Ovary (tissue), 9 donors: Measurements from ENCODE around the gene SLC16A3. TPM values are rescaled to one million over a fixed set of nuclear protein-coding genes. Genes with fewer than 3 reads are reported as not detected.
"Not testable (repeated sequence)": the region's sequence is repeated elsewhere in the genome, so short reads cannot be mapped to it uniquely, and the experiment has no call there.

Source experiments
- DNase-seq, 5 donors: peaks; one replicate each; pipeline ENCODE4 v3.0.0-alpha.2; 2019 to 2020
- H3K27ac ChIP-seq, 2 donors: fragments of 200-600 bp; one replicate each; pipeline versions ENCODE4 v1.5.1 to v1.8.0; 2019 to 2022
- H3K27me3 ChIP-seq: fragments of 200-600 bp; one replicate; pipeline ENCODE4 v1.8.0; 2022
- H3K36me3 ChIP-seq: fragments of 200-600 bp; sonication (generic); one replicate; pipeline ENCODE4 v1.5.1; 2019
- H3K4me1 ChIP-seq: one replicate; pipeline ENCODE4 v1.8.1; 2013; ENCODE audit warnings: mild to moderate bottlenecking, moderate library complexity; ENCODE audit not compliant: insufficient read depth
- H3K4me3 ChIP-seq: fragments of 200-600 bp; sonication (generic); one replicate; pipeline ENCODE4 v1.5.1; 2017
- H3K9me3 ChIP-seq, 2 donors: fragments of 200-600 bp in 1 of 2; sonication (generic) in 1 of 2; one replicate each; pipeline versions ENCODE4 v1.5.1 to v1.8.1; 2013 to 2019; ENCODE audit warnings: mild to moderate bottlenecking in 1 of 2, moderate library complexity in 1 of 2
- EP300 ChIP-seq: sonication (generic); formaldehyde crosslinking; IDR thresholded peaks from one replicate; pipeline ENCODE4 v1.6.1; 2017; ENCODE audit warnings: antibody characterized with exemption
- POLR2A ChIP-seq: fragments of 450-650 bp; IDR thresholded peaks from one replicate; pipeline ENCODE4 v1.6.1; 2017; ENCODE audit warnings: antibody characterized with exemption, mild to moderate bottlenecking, moderate library complexity
- WGBS, 3 donors: extraction: QIAGEN DNeasy Blood & Tissue Kit in 1 of 3; methylation state at CpG; one replicate each; pipeline versions ENCODE4 v1.1.5 to v1.1.7; 2013 to 2017; 5-methylcytosine and 5-hydroxymethylcytosine counted together
- intact Hi-C, 4 donors: fragments of 100-400 bp; cut with DNase I; formaldehyde crosslinking; loops; one replicate each; pipeline versions ENCODE4 v1.11.0 to v1.15.1; 2022 to 2023
- polyA plus RNA-seq, 2 donors: library from polyadenylated mRNA; stranded (reverse); fragments of 200-250 nt in 1 of 2; fragments of 350-450 nt in 1 of 2; fragmentation: Illumina TruSeq in 1 of 2; extraction: RNeasy Lipid Tissue Mini Kit (QIAGEN cat#74804) in 1 of 2; gene quantifications; one replicate each; pipeline ENCODE4 v1.2.3, GENCODE V29; 2013 to 2014
- total RNA-seq, 7 donors: library from RNA; depleted of rRNA in 2 of 7; stranded (reverse); fragments of >200 nt in 2 of 7; fragmentation: NEBNext Ultra II Directional in 3 of 7; extraction: Animal tissue kit (Norgen Biotek cat#: 25700) in 3 of 7; gene quantifications; one replicate each; pipeline versions ENCODE4 v1.1.0 to v1.2.4, GENCODE V29; 2016 to 2023
- TF ChIP-seq, protein P1 (sequence below), 3 donors: fragments of 450-650 bp in 2 of 3; fragments of 200-600 bp in 1 of 3; IDR thresholded peaks; one replicate each; pipeline versions ENCODE4 v1.5.1 to v1.8.0; 2016 to 2022; ENCODE audit warnings: antibody characterized with exemption in 3 of 3, mild to moderate bottlenecking in 1 of 3
- donor health status: DM: no; HTN: no; CAD: no; lungs with moderate emphysema.
- donor health status: DM: no; HTN: no; CAD: no.
- donor health status: Bipolar disorder and iron deficiency.
- donor health status: DM: yes; HTN: yes; CAD: no.
- donor health status: DM: no; HTN: no; CAD: no.
- donor health status: DM: yes; HTN: yes; CAD: no.

The SLC16A3 gene
- total and polyA plus RNA-seq, 9 donors: 3.5 to 23.2 (median 15.8) TPM

- H3K36me3 ChIP-seq: no peaks in the 10 kb centered on the region
These were observed 22.1 kb downstream of the SLC16A3 start for GRCh38 chr17:82250868-82251500.

DNA sequence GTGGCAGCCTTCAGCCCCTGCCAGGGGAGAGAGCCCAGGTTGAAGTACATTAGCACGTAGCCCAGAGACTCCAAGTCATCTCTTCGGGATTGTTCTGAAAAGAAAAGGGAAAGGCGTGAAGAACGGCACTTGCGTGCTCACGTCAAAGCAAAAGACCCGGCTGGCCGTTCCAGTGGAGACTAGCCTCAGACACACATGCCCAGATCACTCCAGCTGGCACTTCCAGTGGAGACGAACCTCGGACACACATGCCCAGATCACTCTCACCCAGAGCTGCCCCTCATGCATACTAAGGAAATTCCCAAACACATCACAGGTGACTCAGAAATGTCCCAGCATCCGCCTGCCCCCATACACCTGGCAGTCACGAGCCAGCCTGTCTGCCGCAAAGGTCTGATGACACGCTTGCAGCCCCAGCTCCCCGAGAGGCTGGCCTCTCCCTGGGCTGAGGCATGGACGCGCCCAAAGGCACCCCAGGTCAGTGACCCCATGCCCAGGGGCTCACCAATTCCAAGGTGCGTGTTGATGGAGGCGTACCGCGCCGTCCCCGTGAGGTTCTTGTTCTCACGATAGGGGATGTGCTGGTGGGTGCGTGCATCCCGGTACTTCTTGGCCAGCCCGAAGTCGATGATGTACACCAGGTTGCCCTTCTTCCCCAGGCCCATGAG is 23.8 kb downstream of the SLC16A3 start:
- Histone ChIP-seq H3K27ac (no peak overlapping the region), H3K27me3 (no peaks in the 10 kb centered on the region), H3K36me3 (no peaks in the 10 kb centered on the region), H3K4me3 (no peak overlapping the region), H3K4me1 (no peaks in the 10 kb centered on the region), H3K9me3 (no peaks in the 10 kb centered on the region)
- intact Hi-C loops: loop anchor here in 1 of 4 donors (1.0 kb wide), 1 partner anchor 11 kb away; no protein-coding TSS in a partner anchor
- peak in 1 of 5 donors; percentile 17 for DNase-seq
- TF ChIP-seq, protein P1, sequence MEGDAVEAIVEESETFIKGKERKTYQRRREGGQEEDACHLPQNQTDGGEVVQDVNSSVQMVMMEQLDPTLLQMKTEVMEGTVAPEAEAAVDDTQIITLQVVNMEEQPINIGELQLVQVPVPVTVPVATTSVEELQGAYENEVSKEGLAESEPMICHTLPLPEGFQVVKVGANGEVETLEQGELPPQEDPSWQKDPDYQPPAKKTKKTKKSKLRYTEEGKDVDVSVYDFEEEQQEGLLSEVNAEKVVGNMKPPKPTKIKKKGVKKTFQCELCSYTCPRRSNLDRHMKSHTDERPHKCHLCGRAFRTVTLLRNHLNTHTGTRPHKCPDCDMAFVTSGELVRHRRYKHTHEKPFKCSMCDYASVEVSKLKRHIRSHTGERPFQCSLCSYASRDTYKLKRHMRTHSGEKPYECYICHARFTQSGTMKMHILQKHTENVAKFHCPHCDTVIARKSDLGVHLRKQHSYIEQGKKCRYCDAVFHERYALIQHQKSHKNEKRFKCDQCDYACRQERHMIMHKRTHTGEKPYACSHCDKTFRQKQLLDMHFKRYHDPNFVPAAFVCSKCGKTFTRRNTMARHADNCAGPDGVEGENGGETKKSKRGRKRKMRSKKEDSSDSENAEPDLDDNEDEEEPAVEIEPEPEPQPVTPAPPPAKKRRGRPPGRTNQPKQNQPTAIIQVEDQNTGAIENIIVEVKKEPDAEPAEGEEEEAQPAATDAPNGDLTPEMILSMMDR (IDR thresholded peaks at IDR 0.05): no peak
- no peak for TF ChIP-seq EP300
- no peak for TF ChIP-seq POLR2A
- 89 to 91% (median 90%) methylated on average over 28 of the region's 28 CpGs for WGBS, 3 donors

More at GRCh38 chr17:82250868-82251500, 22.1 kb downstream of the SLC16A3 start:
- no peak overlapping the region for H3K4me3 ChIP-seq
- TF ChIP-seq, protein P1 (IDR thresholded peaks at IDR 0.05): no peak
- no peak for TF ChIP-seq POLR2A
- no peak for TF ChIP-seq EP300
- intact Hi-C loops: no loop called here
- no peaks in the 10 kb centered on the region for H3K27me3 ChIP-seq
- WGBS, 3 donors: 85 to 88% (median 87%) methylated on average over 25 of the region's 25 CpGs
- no peaks in the 10 kb centered on the region for H3K9me3 ChIP-seq
- H3K27ac ChIP-seq: no peak overlapping the region
- DNase-seq: peak in 1 of 5 donors; percentile 18
- H3K4me1 ChIP-seq: peaks cover 7% of the 10 kb centered on the region

GRCh38 chr17:82253179-82253544 is 24.3 kb downstream of the SLC16A3 start:
- H3K27ac ChIP-seq: no peak overlapping the region
- no peaks in the 10 kb centered on the region for H3K4me1 ChIP-seq
- no peaks in the 10 kb centered on the region for H3K36me3 ChIP-seq
- intact Hi-C loops: loop anchor here in 1 of 4 donors (1.0 kb wide), 1 partner anchor 12 kb away; no protein-coding TSS in a partner anchor
- no peak for DNase-seq
- H3K9me3 ChIP-seq: no peaks in the 10 kb centered on the region
- H3K27me3 ChIP-seq: no peaks in the 10 kb centered on the region
- 91 to 94% (median 93%) methylated on average over 12 of the region's 12 CpGs for WGBS, 3 donors
- no peak overlapping the region for H3K4me3 ChIP-seq
- TF ChIP-seq, protein P1 (IDR thresholded peaks at IDR 0.05): no peak
- TF ChIP-seq POLR2A (no peak), EP300 (no peak)

GRCh38 chr17:82254096-82254495 is 25.3 kb downstream of the SLC16A3 start:
- 97 to 98% (median 98%) methylated on average over 39 of the region's 39 CpGs for WGBS, 3 donors

DNA sequence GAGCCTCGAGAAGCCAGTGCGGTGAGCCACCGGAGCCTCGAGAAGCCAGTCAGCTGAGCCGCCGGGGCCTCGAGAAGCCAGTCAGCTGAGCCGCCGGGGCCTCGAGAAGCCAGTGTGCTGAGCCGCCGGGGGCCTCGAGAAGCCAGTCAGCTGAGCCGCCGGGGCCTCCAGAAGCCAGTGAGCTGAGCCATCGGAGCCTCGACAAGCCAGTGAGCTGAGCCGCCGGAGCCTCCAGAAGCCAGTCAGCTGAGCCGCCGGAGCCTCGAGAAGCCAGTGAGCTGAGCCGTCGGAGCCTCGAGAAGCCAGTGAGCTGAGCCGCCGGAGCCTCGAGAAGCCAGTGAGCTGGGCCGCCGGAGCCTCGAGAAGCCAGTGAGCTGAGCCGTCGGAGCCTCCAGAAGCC is 25.9 kb downstream of the SLC16A3 start:
- H3K9me3 ChIP-seq, H3K4me1 ChIP-seq, DNase-seq, H3K27me3 ChIP-seq, intact Hi-C loops, H3K27ac ChIP-seq, H3K36me3 ChIP-seq, H3K4me3 ChIP-seq: not testable (repeated sequence)
- 96 to 97% (median 96%) methylated on average over 30 to 33 of the region's 33 CpGs for WGBS, 3 donors

More at GRCh38 chr17:82254096-82254495, 25.3 kb downstream of the SLC16A3 start:
- H3K4me3 ChIP-seq, DNase-seq, intact Hi-C loops, H3K27me3 ChIP-seq, H3K36me3 ChIP-seq, H3K4me1 ChIP-seq, H3K9me3 ChIP-seq, H3K27ac ChIP-seq: not testable (repeated sequence)
